ENCODE measurements around the gene FAR1.

FAR1 gene

DNA sequence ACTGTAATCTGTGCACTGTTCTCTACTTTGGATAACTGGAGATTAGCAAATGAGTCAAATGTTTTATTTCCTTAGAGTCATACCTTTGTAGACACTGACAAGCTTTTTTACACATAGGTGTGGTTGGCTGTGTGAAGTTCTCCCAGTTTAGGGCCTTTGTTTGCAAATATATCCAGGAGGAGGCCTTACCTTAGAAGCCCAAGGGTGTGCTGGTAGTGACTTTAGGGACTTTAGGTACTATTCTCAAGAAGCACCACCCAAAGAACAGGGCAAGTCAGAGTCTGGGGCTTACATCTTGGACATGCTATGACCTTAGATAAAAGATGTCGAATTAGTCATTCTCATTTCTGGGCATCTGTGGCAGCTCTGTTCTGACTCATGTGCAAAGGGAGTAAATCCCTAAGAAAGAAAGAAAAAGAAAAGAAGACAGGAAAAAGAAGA lies 4.8 kb upstream of the FAR1 start:
- Histone ChIP-seq H3K9me2 (replicated peaks; ENCODE audit: insufficient read depth, low read length) (no peaks in the 10 kb centered on the region), H3K4me3 (ENCODE audit: low read length) (no peak overlapping the region), H3K9me3 (replicated peaks; ENCODE audit: insufficient read depth, low read length) (no peaks in the 10 kb centered on the region), H3K9ac (ENCODE audit: low read length) (no peak overlapping the region), H4K20me1 (ENCODE audit: insufficient read depth, low read length) (no peaks in the 10 kb centered on the region), H3K4me2 (ENCODE audit: low read depth, low read length) (no peak overlapping the region), H3K79me2 (ENCODE audit: low read length) (peaks cover 2% of the 10 kb centered on the region; the same call in 1 of the 2 replicates), H3K27ac (ENCODE audit: low read length) (no peak overlapping the region), H3F3A (ENCODE audit: insufficient read depth, low read length) (no peaks in the 10 kb centered on the region), H3K36me3 (replicated peaks; ENCODE audit: insufficient read depth, low read length) (no peaks in the 10 kb centered on the region), H3K27me3 (replicated peaks; ENCODE audit: insufficient read depth, low read length) (no peaks in the 10 kb centered on the region), H2AFZ (ENCODE audit: low read length) (no peak overlapping the region), H3K4me1 (ENCODE audit: low read length) (peaks cover 3% of the 10 kb centered on the region; the same call in 1 of the 2 replicates)
- TF ChIP-seq EZH2 (optimal IDR thresholded peaks at IDR 0.05; ENCODE audit: low read depth, low read length), result no peak
- no peak for TF ChIP-seq EZH2phosphoT487 (IDR thresholded peaks at IDR 0.05; ENCODE audit: low read length)
- TF ChIP-seq, protein P1, sequence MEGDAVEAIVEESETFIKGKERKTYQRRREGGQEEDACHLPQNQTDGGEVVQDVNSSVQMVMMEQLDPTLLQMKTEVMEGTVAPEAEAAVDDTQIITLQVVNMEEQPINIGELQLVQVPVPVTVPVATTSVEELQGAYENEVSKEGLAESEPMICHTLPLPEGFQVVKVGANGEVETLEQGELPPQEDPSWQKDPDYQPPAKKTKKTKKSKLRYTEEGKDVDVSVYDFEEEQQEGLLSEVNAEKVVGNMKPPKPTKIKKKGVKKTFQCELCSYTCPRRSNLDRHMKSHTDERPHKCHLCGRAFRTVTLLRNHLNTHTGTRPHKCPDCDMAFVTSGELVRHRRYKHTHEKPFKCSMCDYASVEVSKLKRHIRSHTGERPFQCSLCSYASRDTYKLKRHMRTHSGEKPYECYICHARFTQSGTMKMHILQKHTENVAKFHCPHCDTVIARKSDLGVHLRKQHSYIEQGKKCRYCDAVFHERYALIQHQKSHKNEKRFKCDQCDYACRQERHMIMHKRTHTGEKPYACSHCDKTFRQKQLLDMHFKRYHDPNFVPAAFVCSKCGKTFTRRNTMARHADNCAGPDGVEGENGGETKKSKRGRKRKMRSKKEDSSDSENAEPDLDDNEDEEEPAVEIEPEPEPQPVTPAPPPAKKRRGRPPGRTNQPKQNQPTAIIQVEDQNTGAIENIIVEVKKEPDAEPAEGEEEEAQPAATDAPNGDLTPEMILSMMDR (IDR thresholded peaks at IDR 0.05; ENCODE audit: low read length), result no peak
- DNase-seq, result no peak

DNA sequence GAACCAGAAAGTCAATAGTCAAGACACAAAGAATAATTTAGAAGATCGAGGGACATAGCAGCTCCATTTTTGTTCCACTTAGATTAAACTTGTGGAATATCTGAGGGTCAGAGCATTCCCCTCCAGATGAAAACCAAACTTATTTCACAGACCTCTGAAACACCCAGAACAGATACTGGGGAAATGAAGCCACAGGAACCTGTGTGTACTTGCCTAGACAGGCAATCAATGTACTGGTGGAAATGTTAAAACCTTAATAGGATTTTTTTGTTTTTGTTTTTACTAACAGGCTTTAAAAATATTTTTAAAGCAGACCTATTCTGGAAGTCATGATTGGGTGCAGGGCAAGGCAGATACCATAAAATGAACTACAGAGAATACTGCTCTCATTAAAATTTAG lies 4.1 kb upstream of the FAR1 start:
- TF ChIP-seq EZH2phosphoT487 (IDR thresholded peaks at IDR 0.05; ENCODE audit: low read length) (no peak), EZH2 (optimal IDR thresholded peaks at IDR 0.05; ENCODE audit: low read depth, low read length) (no peak)
- TF ChIP-seq, protein P1 (IDR thresholded peaks at IDR 0.05; ENCODE audit: low read length), result no peak
- Histone ChIP-seq H3K27me3 (replicated peaks; ENCODE audit: insufficient read depth, low read length) (no peaks in the 10 kb centered on the region), H3K4me1 (ENCODE audit: low read length) (peaks cover 3% of the 10 kb centered on the region; the same call in 1 of the 2 replicates), H2AFZ (ENCODE audit: low read length) (no peak overlapping the region), H3K4me2 (ENCODE audit: low read depth, low read length) (no peak overlapping the region), H3K9me2 (replicated peaks; ENCODE audit: insufficient read depth, low read length) (no peaks in the 10 kb centered on the region), H3K9ac (ENCODE audit: low read length) (no peak overlapping the region), H3K79me2 (ENCODE audit: low read length) (peaks cover 9% of the 10 kb centered on the region), H3K27ac (ENCODE audit: low read length) (no peak overlapping the region), H3K9me3 (replicated peaks; ENCODE audit: insufficient read depth, low read length) (no peaks in the 10 kb centered on the region), H3K36me3 (replicated peaks; ENCODE audit: insufficient read depth, low read length) (no peaks in the 10 kb centered on the region), H3K4me3 (ENCODE audit: low read length) (no peak overlapping the region), H3F3A (ENCODE audit: insufficient read depth, low read length) (peaks cover 5% of the 10 kb centered on the region; the same call in 1 of the 2 replicates), H4K20me1 (ENCODE audit: insufficient read depth, low read length) (no peaks in the 10 kb centered on the region)
- no peak for DNase-seq

DNA sequence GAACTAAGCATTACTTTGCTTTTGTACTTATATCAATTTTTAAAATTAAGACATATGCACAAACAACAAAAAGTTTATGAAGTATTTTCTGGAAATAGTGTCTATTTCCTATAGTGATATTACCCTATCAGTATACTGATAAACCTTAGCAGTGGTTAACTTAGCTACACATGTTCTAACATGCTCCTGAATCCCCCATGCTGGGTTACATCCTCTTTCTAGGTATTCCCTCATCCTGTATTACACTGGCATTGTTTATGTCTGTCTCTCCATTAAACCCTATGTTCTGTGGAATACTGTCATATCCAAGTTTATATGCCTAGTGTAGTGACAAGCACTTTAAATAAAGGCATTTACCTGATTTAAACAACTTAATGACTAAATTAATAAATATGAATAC lies 1.8 kb upstream of the FAR1 start:
- no peak for TF ChIP-seq EZH2 (optimal IDR thresholded peaks at IDR 0.05; ENCODE audit: low read depth, low read length)
- no peak for TF ChIP-seq EZH2phosphoT487 (IDR thresholded peaks at IDR 0.05; ENCODE audit: low read length)
- TF ChIP-seq, protein P1 (IDR thresholded peaks at IDR 0.05; ENCODE audit: low read length), result no peak
- Histone ChIP-seq H3F3A (ENCODE audit: insufficient read depth, low read length) (peaks cover 12% of the 10 kb centered on the region), H3K4me2 (ENCODE audit: low read depth, low read length) (no peak overlapping the region), H3K4me1 (ENCODE audit: low read length) (peaks cover 18% of the 10 kb centered on the region), H3K27ac (ENCODE audit: low read length) (no peak overlapping the region), H3K9me3 (replicated peaks; ENCODE audit: insufficient read depth, low read length) (no peaks in the 10 kb centered on the region), H3K4me3 (ENCODE audit: low read length) (no peak overlapping the region), H4K20me1 (ENCODE audit: insufficient read depth, low read length) (0 out of 2 replicates have a peak, but pooled peaks cover 9% of the 10 kb centered on the region), H3K36me3 (replicated peaks; ENCODE audit: insufficient read depth, low read length) (0 out of 2 replicates have a peak, but pooled peaks cover 2% of the 10 kb centered on the region), H3K79me2 (ENCODE audit: low read length) (peaks cover 32% of the 10 kb centered on the region), H2AFZ (ENCODE audit: low read length) (no peak overlapping the region), H3K27me3 (replicated peaks; ENCODE audit: insufficient read depth, low read length) (no peaks in the 10 kb centered on the region), H3K9me2 (replicated peaks; ENCODE audit: insufficient read depth, low read length) (no peaks in the 10 kb centered on the region), H3K9ac (ENCODE audit: low read length) (no peak overlapping the region)
- no peak for DNase-seq

All from MM.1S (cell line).